ENCODE data around the gene MTG2.

DNA sequence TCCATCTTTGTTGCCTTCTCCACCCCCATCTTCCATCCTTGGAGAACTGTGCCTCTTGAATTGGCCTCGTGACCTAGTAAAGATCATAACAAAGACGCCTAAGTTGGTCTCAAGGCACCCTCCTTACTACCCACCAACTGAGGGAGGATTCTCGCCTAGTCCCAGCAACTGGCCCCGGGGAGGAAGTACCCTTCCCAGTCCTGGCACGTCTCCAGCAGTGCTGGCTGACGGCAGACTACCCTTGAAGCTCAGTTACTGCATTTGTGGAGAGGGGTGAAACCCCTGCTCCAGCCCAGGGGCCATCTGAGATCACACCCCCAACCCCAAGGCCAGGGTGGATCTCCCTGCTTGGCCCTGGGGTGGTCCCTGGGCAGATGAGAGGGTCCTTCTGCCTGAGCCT lies 53.4 kb downstream of the MTG2 start:
- TF ChIP-seq CTCF (IDR thresholded peaks at IDR 0.05; ENCODE audit: low read depth, low read length, missing input control) (no peak), ZBTB33 (IDR thresholded peaks at IDR 0.05) (no peak), YY1 (IDR thresholded peaks at IDR 0.05) (no peak), EGR1 (IDR thresholded peaks at IDR 0.05; ENCODE audit: low read depth in 2 of 2) (no peak), GABPA (IDR thresholded peaks at IDR 0.05 in 1 of 2, conservative IDR thresholded peaks at IDR 0.05 in 1 of 2) (no peak), RAD21 (IDR thresholded peaks at IDR 0.05) (no peak)

Measured in liver (tissue), 3 donors.